ENCODE results near the gene RASGRF2. TPM values are rescaled to one million over a fixed set of nuclear protein-coding genes. Genes with fewer than 3 reads are reported as not detected.

The RASGRF2 gene
- total and polyA plus RNA-seq, 2 of the 8 experiments (the other 6 are each of a cell fraction or from before 2014, with no cell fraction given) = 2.6 to 29.5 TPM

DNA sequence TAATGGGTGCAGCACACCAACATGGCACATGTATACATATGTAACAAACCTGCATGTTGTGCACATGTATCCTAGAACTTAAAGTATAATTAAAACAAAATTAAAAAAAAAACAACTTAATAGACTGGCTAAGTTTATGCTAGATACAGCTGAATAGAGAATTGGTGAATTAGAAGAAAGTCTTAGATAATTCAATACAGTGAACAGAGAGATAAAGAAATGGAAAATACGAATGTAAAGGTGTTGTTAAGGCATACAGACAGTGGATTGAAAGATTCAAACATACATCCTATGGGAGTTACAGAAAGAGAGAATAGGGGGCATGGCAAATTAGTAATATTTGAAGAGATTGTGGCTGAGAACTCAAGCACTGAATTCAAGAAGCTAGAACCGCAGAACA is 75.4 kb downstream of the RASGRF2 start (continued):
- no peak for TF ChIP-seq HDAC2 (IDR thresholded peaks at IDR 0.05; ENCODE audit: borderline replicate concordance in 1 of 2, low read depth in 2 of 2, low read length in 2 of 2)
- TF ChIP-seq ATF2 (IDR thresholded peaks at IDR 0.05; ENCODE audit: low read length) = no peak
- no peak for TF ChIP-seq SIX5 (IDR thresholded peaks at IDR 0.05; ENCODE audit: low read depth, low read length)
- no peak for TF ChIP-seq CREB1 (IDR thresholded peaks at IDR 0.05)
- TF ChIP-seq POU5F1 (IDR thresholded peaks at IDR 0.05; ENCODE audit: low read depth, low read length) = no peak
- TF ChIP-seq CTCF (IDR thresholded peaks at IDR 0.05; ENCODE audit: control extremely low read depth in 1 of 3, insufficient read depth in 1 of 3, low read depth in 1 of 3, low read length in 3 of 3) = no peak
- no peak for TF ChIP-seq TBP (IDR thresholded peaks at IDR 0.05; ENCODE audit: low read depth, low read length)

Data from H1 (cell line).